ENCODE data around the gene TSHZ2.
A peak's percentile ranks its signal among the peaks of the same experiment; 100 is the strongest.

The TSHZ2 gene

DNA sequence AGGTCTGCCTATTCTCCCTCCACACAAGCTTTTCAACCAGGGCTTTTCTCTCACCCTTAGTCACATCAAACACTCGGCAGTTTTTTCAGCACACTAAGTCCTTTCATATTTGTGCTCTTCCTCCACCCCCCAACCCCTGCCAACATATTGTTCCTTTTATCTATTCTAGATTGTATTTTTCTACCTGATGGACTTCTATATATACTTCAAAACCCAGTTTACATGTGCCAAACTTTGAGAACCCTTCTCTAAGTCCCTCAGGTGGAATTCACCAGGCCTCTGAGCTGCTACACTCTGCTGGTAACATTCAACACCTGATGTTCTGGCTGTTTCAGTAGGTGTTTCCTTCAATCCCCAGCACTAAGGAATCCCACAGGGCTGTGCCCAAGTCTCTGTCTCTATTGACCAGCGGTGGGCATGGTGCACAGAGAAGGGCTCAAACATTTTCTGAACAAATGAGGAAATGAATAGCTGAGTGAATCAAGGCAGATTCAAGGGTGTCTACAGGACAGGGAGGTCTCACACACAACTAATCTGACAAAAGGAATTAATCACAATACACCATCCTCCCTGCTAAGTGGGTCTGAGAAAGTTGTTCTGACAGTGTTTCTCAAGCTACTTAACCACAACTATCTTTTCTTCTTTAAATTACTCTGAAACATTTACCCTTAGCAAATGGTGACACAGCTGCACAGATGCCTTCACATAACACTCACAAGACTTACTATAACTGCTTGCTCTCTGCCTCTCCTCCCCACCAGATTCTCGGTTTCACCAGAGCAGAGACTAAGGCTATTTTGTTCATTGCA is 166.5 kb downstream of the TSHZ2 start:
- DNase-seq: no peak

DNA sequence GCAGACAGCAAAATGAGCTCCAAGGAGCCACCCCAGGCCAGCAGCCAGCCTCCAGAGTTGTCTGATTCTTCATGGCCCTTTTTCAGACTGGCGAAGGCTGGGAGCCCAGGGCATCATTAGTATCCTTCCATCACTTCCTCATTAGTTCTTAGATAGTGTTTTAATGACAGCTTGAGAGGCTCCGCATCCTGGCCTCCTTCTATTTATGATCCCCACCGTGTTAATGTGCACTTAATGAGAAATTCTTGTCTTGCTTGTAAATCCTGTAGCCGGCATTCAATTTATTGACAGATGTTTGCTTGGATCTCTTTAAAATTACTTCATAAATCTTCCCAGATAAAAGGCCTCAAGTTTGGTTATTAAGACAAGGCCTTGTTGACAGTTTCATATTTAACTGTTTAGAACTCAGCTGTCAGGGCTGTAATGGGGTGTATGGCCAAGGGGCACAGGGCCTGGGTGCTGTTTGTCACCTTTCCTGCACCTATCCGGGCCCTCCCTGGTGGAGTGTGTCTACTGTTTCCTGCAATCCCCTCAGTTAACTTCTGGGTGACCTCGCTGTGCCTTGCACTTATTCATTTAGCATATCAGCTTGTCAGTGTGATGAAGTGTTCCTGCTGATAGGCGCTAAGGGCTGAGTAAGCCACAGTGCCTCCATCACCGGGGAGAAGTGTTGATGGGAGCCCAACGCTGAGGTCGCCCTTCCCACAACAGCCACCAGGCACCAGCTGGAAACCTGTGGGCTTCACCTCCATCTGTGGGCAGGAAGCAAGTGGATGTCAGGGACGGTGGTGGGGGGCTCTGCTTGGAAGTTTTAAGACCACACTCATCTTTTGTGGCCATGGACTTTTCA is 169.3 kb downstream of the TSHZ2 start:
- no peak for DNase-seq

DNA sequence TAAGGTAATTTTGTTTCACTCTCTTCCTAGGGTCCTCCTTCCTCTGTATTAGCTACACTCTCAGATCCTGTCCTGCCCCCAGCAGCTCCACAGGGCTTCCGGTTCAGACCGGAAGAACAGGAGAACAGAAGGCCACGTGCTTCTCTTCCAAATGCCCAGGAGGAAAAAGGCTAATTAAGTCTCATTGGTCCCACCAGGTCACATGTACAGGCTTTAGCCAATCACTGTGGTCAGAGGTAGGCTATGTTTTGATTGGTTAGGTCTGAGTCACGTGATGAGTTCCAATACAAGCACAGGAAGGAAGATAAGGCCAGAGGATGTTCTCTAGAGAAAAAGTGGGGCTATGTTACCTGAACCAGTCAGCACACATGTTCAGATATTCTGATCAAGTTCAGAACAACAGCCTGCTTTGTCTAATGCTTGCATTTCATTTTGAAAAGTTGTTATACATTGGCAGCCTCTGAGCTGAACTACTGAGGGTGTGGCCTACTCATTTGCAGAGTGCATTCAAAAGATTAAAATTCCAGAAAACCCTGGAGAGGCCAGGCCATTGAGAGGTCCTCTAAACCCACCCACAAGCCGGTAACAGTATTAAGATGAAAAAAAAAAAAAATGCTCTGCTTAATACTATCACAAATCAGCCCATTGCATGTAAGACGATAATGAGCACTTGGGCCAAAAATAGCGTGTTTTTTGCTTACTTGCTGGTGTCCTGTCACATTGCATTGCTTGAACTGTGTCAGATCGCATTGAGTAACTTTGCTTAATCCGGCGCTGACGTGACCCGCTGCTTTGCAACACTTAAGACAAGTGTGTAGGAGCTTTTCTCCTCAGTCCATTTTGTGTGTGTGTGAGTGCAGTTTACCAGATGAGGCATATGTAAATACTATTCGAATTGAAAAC is 170.3 kb downstream of the TSHZ2 start:
- DNase-seq: no peak

DNA sequence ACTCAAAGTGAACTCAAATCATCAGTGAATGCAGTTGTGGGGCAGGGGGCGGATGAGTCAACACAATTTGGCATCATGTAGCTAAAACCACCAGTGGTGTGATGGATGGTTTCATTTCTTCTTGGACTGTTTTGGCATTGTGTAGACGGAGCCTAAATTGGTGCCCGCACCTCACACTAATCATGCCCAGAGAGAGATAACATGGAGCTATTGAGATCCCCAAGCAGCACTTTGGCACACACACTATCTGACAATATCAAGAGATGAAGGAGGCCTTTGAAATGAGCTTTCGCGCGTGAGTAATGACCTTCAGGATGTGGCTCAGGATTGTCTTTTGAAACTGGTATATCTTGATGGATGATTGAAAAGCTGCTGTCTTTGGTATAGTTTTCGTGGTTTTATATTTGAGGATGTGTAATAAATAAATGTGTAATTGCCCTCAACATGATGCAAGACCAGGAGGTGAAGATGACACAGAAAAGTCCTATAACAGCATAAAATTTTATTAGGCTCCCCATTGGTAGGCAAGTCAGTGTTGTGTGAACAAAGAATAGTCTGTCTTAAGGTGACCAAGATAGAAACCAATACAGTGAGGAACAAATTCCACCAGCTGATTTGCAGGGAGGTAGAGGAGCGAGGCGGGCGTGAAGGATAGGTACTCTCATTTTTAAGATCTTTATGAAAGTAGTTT is 174.2 kb downstream of the TSHZ2 start:
- no peak for DNase-seq

DNA sequence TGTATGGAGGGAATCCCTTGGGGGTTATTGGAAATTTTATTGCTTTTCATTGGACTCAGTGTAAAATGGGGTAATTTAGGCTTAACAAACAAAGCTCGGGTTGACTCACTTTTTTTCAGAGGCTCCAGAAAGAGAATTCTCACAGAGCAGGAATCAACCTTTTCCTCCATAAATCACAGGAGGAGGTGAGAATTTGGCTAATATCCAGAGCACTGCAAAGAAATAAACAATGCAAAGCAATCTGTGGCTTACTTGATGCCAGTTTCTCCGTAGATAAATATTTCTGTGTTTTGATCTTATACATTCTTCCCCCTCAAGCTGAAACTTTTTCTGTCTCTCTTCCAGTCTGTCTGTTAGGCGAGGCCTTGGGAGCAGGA is 176.6 kb downstream of the TSHZ2 start:
- DNase-seq: no peak

DNA sequence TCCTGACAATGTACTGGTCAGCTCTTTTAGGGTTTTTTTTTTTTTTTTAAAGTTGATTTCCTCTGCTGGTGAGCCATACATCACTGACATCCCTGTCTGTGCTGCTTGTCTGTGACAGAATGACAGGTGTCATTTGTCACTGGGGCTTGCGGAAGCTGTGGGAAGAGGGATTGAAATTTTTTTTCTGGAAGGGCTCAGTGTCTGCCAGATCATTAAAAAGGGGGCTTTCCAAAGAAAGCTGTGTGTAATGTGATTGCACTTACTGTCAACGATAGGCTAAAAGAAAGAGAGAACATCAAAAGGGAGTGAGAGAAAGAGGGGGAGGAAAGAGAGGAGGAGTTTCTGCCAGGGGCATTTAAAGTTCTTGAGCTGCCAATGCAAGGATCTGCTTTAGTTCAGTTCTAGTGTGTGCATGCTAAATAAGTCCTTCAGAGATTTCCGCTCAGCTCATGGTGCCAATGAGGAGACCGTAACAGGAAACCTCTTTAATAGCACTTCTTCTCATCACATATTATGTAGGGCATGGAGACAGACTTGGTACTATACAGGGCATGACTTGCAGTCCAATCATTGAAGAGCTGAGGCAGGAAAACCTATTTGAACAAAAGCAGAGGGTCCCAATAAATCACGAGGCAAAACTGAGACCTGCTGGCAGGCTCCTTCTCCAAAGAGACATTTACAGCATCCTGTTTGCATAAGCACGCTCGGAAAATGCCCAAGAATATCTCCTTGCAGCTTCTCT is 177.2 kb downstream of the TSHZ2 start:
- DNase-seq: no peak

DNA sequence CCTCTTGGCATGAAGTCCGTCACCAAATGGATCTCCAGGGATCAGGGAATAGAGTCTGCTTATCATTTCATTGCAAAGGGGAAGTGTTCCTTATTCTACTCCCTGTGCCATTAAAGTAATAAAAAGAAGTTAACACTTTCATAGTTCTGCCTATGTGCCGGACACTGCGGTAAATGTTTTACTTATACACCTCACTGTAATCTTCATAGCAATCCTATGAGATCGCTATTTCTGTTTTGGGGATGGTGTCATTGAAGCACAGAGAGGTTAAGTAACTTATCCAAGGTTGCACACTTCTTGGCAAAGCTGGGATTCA is 177.7 kb downstream of the TSHZ2 start:
- DNase-seq: no peak

DNA sequence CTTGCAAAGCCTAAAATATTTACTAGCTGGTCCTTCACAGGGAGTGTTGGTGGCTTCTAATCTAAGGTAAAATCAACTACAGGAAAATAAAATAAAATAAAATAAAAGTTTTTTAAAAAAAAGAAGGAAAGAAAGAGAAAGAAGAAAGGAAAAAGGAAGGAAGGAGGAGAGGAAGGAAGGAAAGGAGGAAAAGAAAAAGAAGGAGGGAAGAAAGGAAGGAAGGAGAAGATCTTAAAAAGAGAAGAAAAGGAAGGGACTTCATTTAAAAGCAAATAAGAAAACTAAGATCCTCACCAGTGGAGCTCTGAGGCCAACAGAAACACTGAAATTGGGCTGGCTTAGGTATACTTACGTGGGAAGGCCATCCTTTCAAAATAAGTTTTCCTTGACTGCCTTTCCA is 178.4 kb downstream of the TSHZ2 start:
- no peak for DNase-seq

DNA sequence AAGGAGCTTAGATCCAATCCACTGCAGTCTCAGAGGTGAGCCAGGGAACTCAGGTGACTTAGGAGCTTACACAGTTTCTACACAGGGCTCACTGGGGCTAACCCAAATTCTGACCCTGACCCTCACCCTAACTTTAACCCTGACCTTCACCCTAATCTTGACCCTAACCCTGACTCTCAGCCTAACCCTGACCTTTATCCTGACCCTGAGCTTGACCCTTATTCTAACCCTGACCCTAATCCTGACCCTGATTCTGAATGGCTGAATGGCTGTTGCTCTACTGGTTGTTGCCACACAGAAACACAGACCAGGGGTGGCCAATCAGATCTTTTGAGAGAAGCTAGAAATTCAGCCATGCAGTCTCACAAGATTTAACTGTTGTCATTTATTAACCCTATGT is 180.1 kb downstream of the TSHZ2 start:
- DNase-seq: no peak

DNA sequence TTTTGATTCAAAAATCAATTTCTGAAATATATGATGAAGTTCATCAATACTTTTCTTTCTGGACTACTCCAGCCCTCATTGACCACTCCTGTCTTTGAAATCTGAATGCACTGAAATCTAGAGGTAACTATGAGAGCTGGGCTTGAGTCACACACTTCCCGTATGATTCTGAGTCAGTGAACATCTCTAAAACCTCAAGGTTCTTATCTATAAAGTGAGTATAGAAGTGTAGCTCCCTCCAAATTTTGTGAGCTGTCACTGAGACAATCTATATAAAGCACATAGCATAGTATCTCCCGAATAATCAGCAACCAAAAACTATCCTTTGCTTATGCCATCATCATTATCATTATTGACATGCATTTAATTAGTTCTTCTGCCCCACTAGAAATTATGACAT is 182.4 kb downstream of the TSHZ2 start:
- DNase-seq: no peak

DNA sequence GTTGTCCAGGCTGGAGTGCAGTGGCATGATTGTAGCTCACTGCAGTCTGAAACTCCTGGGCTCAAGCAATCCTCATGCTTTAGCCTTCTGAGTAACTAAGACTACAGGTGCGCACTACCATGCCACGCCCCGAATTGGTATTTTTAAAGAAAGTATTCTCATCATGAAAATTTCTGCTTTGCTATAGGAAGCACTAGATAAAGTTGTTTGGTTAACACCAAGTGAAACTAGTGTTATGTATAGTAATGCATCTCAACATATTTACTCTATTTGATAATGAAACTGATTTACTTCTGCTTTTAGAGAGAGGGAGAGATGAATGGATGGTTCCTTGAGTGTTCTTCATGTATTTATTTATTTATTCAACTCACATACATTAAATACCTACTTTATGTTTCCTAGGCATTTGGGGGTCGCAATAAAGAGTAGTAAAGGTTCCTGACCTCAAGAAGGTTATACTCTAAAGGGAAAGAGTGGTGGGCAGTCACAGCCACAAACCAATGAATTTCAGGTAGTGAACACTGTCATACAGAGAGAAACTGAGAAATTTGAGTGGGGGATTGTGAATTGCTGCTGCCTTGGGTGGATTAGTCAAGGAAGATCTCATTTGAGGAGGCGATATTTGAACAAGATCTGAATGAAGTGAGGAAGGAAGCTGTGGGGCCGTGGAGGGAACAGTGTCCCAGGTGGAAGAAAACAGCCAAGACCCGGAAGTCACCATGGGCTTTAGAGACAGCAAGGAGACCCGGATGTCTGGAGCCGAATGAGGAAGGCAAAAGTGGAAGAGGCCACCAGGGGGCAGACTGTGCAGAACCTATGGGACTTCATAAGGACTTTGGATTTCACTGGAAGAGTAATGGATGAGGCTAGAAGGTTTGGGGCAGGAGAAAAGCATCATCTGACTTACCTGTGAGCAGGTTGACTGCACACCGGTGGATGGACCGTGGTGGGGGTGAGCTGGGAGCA is 185.6 kb downstream of the TSHZ2 start:
- DNase-seq: peak; percentile 76

DNA sequence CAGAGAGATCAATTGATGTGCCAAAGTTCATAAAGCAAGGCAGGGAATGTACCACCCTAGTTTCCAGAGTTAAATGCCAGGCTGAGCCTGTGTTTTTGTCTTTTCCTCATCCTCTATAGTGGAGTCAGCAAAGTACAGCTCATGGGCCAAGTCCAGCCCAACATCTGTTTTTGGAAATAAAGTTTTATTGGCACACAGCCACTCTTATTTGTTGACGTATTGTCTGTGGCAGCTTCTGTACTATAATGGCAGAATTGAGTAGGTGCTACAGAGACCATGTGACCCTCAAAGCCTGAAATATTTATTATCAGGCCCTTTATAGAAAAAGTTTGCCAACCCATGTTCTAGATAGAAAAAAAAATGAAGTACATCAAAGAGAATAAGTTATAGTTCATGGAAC is 187.0 kb downstream of the TSHZ2 start:
- no peak for DNase-seq

DNA sequence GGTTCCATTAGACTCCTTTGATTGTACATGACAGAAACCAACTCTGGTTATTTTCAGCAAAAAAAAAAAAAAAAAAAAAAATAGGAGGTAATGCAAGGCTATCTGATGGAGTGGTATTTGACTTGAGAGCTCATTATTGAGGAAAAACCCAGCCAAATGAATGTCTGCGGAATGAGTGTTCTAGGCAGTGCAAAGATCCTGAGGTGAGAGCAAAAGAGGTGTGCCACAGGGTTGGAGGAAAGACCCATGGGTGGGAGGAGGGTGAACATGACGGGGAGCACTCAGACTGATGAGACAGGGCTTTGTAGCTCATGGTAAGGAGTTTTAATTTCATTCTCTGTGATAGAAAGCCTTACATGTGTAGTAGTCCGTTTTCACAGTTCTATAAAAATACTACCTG is 188.9 kb downstream of the TSHZ2 start:
- no peak for DNase-seq

DNA sequence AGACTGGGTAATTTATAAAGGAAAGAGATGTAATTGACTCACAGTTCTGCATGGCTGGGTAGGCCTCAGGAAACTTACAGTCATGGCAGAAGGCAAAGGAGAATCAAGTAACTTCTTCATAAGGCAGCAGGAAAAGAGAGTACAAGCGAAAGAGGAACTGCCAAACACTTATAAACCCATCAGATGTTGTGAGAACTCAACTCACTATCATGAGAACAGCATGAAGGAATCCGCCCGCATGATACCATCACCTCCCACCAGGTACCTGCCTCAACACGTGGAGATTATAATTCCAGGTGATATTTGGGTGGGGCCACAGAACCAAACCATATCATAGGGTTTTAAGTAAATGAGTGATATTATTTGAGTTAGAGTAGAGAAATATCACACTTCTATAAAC is 189.3 kb downstream of the TSHZ2 start:
- DNase-seq: no peak

DNA sequence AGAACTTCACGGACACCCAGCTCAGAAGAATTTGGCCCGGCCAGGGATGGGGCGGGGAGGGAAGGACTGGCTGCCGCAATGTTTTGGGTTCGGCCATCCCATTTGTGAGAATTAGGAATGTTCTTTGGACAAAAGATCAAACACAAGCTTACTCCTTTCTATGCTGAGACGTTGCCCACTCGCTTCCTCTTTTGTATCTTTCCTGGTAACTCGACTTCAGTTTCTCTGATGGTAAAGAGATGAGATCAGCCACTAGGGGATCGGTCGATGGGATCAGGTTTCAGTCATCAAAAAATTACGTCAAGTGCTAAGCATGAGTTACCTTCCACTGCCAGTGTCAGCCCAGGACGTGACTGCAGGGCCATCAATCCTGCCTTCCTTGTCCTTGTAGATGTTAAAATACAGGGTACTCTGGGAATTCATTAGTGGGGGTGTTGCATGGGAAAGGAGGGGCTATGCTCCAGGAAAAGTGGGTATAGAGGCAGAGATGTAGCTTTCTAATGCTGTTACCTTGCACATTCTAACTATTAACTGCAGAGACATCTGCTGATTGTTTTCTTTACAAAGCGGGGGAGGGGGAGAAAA is 190.2 kb downstream of the TSHZ2 start:
- DNase-seq: no peak

DNA sequence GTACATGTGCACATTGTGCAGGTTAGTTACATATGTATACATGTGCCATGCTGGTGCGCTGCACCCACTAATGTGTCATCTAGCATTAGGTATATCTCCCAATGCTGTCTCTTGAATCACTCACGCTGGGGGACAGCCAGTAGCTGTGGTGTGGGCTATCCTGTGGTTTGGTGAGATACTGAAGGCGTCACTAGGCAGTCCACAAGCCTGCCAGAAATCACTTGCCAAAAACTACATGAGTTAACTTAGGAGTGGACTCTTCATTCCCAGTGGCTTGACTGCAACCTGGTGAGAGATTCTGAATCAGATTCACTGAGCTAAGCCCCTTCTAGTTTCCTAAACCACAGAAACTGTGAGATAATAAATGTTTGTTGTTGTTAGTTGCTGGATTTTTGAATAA is 191.3 kb downstream of the TSHZ2 start:
- DNase-seq: no peak

DNA sequence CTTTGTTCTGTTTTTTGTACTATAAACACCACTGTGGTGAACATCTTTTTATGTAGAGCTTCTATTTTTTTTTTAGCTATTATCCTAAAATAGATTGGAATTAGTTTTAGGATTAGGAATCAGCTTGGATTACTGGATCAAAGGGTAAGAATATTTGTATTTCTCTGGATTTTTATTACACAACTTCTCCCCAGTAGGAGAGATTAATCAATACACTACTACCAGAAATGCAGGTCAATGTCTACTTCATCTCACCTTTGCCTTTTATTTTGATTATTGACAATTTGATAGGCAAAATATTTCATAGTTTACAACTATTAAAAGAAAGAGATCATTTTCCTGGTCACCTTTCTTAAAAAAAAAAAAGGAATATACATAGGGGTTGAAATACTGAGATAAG is 191.9 kb downstream of the TSHZ2 start:
- DNase-seq: no peak

DNA sequence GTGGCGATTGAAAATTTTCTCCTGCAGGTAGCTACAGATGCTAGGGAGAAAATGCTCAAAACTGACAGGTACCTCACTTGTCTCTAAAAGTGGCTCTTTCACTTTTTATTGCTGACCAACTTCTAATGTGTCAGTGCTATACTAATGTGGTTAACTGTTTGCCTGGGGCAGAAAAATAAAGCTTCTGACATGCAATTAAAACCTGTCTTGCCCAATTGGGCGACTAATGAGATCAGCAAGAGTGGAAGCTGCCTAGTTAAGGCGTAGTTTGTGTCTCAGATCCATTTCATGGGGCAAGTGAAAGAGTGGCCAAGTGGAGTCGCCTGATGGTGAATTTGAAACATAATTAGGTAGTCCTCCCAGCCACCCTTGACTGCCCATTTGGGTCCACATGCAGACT is 193.3 kb downstream of the TSHZ2 start:
- DNase-seq: no peak

DNA sequence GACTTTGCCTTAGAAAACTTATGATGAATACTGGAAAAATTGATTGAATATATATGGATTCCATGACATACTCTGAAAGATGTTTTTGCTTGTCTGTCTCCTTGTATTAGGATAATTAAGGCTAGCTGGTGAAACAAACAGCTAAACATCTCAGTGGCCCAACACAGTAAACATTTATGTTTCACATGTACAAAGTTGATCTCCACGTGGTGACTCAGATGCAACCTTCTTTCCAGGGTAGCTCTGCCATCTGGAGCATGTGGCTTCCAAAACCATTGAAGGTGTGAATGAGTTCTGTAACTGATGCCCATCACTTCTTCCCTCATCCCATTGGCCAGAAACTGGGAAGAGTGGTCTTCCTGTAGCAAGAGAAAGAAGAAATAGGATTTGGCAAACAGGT is 196.3 kb downstream of the TSHZ2 start:
- no peak for DNase-seq

DNA sequence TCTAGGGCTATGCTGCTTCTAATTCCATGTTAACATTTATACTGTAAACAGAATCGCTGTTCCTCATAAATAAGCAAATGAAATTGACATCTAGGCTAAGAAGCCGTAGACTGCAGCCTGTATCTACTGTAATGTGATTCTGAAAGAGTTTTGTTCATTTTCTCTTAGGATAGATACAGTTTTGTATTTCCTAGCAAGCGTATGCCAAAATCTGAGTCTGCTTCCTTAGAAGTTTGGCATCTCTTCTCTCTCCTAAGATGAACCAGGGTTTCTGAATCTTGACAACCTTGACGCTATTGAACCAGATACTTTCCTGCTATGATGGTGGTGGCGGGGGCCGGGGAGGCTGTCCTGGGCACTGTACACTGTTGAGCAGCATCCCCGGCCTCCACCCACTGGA is 198.0 kb downstream of the TSHZ2 start:
- DNase-seq: no peak

DNA sequence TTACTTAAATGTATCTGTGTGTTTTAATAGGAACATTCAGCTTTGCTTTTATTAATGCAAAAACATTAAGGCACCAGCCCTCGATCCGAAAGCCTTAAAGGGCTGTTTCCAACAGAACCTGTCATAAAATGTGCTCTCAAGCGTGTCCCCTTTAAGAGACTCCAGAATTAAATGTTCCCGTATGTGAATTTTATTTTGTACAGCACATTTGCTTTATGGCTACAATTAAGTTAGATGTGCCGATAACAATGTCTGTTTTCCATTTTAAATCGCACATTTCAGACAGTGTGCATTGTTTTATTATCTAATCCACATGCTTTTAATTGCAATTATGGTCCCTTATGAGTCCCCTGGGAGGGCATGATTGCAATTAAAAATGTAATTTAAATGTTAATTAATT is 198.9 kb downstream of the TSHZ2 start:
- no peak for DNase-seq
